ENCODE measurements around the gene GPER1. TPM values are rescaled to one million over a fixed set of nuclear protein-coding genes. Genes with fewer than 3 reads are reported as not detected.

Gene GPER1
- total RNA-seq, 1 experiment from 2014 or later, result 1.2 TPM

DNA sequence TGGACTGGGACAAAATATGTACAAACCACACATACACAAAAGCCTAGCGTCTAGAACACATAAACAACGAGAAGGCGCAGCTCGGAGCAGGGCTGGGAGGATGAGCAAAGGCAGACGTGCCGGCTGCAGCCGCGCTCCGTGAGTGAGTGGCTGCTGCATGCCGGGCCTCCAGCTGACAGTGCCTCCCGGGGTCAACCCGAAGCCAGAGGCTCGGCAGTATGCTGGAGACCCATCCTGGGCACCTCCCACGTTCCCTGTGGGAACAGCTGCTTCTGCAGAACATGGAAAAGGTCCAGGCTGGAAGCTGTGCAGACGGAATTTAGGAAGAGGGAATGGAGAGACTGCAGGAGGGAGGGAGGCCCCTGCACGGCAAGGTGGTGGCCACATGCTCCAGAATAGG, 47.1 kb upstream of the GPER1 start:
- no peak for DNase-seq (ENCODE audit: low read depth, low spot score)
- H3K36me3 ChIP-seq (ENCODE audit: control insufficient read depth in 1 of 2, insufficient read depth in 2 of 2, low read length in 2 of 2), result peaks cover 0 to under 1% of the 10 kb centered on the region in 2 experiments; a peak in 1 of 4 replicates
- peaks cover 0 to 2% of the 10 kb centered on the region in 2 experiments; a peak in 1 of 4 replicates for H3K9me3 ChIP-seq (ENCODE audit: control insufficient read depth in 1 of 2, insufficient read depth in 1 of 2, low read depth in 1 of 2, low read length in 2 of 2)
- no peak overlapping the region for H2AFZ ChIP-seq (ENCODE audit: low read depth, low read length, poor library complexity, severe bottlenecking)
- peaks cover 13 to 21% of the 10 kb centered on the region in 2 experiments for H3K4me1 ChIP-seq (ENCODE audit: control insufficient read depth in 1 of 2, insufficient read depth in 2 of 2, low read length in 2 of 2)
- no peak overlapping the region for H3K9ac ChIP-seq (ENCODE audit: low read length)
- no peaks in the 10 kb centered on the region for H3K27me3 ChIP-seq (ENCODE audit: insufficient read depth, low read length)
- no TSS peak for BruUV-seq (replicated peaks)
- no peak overlapping the region for H3K4me2 ChIP-seq (ENCODE audit: low read length)
- no peaks in the 10 kb centered on the region for H4K20me1 ChIP-seq (ENCODE audit: insufficient read depth)
- no peak overlapping the region for H3K27ac ChIP-seq (ENCODE audit: low read depth, low read length)
- TF ChIP-seq ZBTB33 (IDR thresholded peaks at IDR 0.05; ENCODE audit: extremely low read depth, insufficient replicate concordance, low read length) (no peak), ZFX (IDR thresholded peaks at IDR 0.05) (no peak), ELF1 (IDR thresholded peaks at IDR 0.05; ENCODE audit: borderline replicate concordance, low read depth) (no peak), SP1 (IDR thresholded peaks at IDR 0.05; ENCODE audit: low read depth) (no peak), POLR2A (IDR thresholded peaks at IDR 0.05; ENCODE audit: borderline replicate concordance, extremely low read depth, insufficient read depth, insufficient read length) (no peak), EGR1 (IDR thresholded peaks at IDR 0.05; ENCODE audit: low read depth) (no peak), RAD21 (IDR thresholded peaks at IDR 0.05; ENCODE audit: low read depth) (no peak), FOSL1 (IDR thresholded peaks at IDR 0.05; ENCODE audit: low read depth) (no peak), CTCF (IDR thresholded peaks at IDR 0.05 in 2 of 3, conservative IDR thresholded peaks at IDR 0.05 in 1 of 3; ENCODE audit: borderline replicate concordance in 1 of 3, insufficient read depth in 1 of 3, low read depth in 2 of 3, low read length in 2 of 3) (no peak), CBX3 (IDR thresholded peaks at IDR 0.05; ENCODE audit: low read depth) (no peak)
- no peak for ATAC-seq
- intact Hi-C loops (cut with micrococcal nuclease), result no loop called here
- RAD21 ChIA-PET (ENCODE audit: low non-redundant PET in 1 of 2, low total read pairs in 2 of 2, uncharacterized antibody in 2 of 2, unreplicated experiment in 2 of 2), result no interaction called here
- no peak overlapping the region for H3K4me3 ChIP-seq (replicated peaks in 1 of 2; ENCODE audit: low read depth in 1 of 2, low read length in 2 of 2)
- POLR2A ChIA-PET, result no interaction called here
- peaks cover 17% of the 10 kb centered on the region; the same call in 1 of the 2 replicates for H3K79me2 ChIP-seq (ENCODE audit: insufficient read depth, low read length)
- no peaks in the 10 kb centered on the region for H3K9me2 ChIP-seq (ENCODE audit: insufficient read depth)
- CTCF ChIA-PET, result no interaction called here
